Prostate gland (tissue), 2 donors: Measurements from ENCODE around the gene TRPT1. TPM values are rescaled to one million over a fixed set of nuclear protein-coding genes. Genes with fewer than 3 reads are reported as not detected.
A peak's percentile ranks its signal among the peaks of the same experiment; 100 is the strongest.

Source experiments
- DNase-seq: peaks from one replicate; pipeline ENCODE4 v3.0.0-alpha.2; 2019; ENCODE audit warnings: low spot score
- H3K27ac ChIP-seq, 2 donors: fragments of 200-600 bp; sonication (generic); 2 replicates each; pipeline ENCODE4 v1.5.1; 2017 to 2019
- H3K27me3 ChIP-seq: fragments of 200-600 bp; sonication (generic); replicated peaks from 2 replicates; pipeline ENCODE4 v1.5.1; 2019; ENCODE audit not compliant: insufficient read depth
- H3K36me3 ChIP-seq, 2 donors: fragments of 200-600 bp; sonication (generic); 1 replicate in 1 of 2; 2 replicates in 1 of 2; pipeline versions ENCODE4 v1.5.1 to v1.8.1; 2017 to 2019
- H3K4me1 ChIP-seq: fragments of 200-600 bp; sonication (generic); replicated peaks from 2 replicates; pipeline ENCODE4 v1.5.1; 2019
- H3K4me3 ChIP-seq, 2 donors: fragments of 200-600 bp; sonication (generic); 2 replicates each; pipeline ENCODE4 v1.5.1; 2017 to 2019
- H3K9me3 ChIP-seq: fragments of 200-600 bp; sonication (generic); 2 replicates; pipeline ENCODE4 v1.5.1; 2017
- CTCF ChIP-seq, 4 experiments: fragments of 200-600 bp in 2 of 4; fragments of 450-650 bp in 2 of 4; sonication (generic) in 2 of 4; IDR thresholded peaks; 1 replicate in 3 of 4; 2 replicates in 1 of 4; pipeline ENCODE4 v1.5.1; 2016 to 2019; ENCODE audit warnings: antibody characterized with exemption in 4 of 4, mild to moderate bottlenecking in 2 of 4, moderate library complexity in 2 of 4
- POLR2A ChIP-seq: fragments of 450-650 bp; IDR thresholded peaks from one replicate; pipeline ENCODE4 v1.6.1; 2016; ENCODE audit warnings: antibody characterized with exemption, mild to moderate bottlenecking
- POLR2AphosphoS5 ChIP-seq: sonication (generic); formaldehyde crosslinking; IDR thresholded peaks from one replicate; pipeline ENCODE4 v1.6.1; 2017; ENCODE audit warnings: antibody characterized with exemption
- WGBS: methylation state at CpG from one replicate; pipeline ENCODE4 v1.1.5; 2018; 5-methylcytosine and 5-hydroxymethylcytosine counted together
- intact Hi-C: fragments of 100-400 bp; cut with DNase I; formaldehyde crosslinking; loops from one replicate; pipeline ENCODE4 v1.14.2; 2022
- total RNA-seq, 2 donors: library from RNA; depleted of rRNA; stranded (reverse); fragments of >200 nt; gene quantifications; one replicate each; pipeline ENCODE4 v1.1.0, GENCODE V29; 2016

Gene TRPT1
- total RNA-seq, 2 donors from 2014 or later: 63.6 to 87.7 TPM

GRCh38 chr11:64238999-64239398 lies 13.0 kb upstream of the TRPT1 start:
- DNase-seq: no peak
- Histone ChIP-seq H3K27ac (peak overlapping the region in 1 of 2 donors; percentile 72), H3K9me3 (no peaks in the 10 kb centered on the region), H3K4me1 (peaks cover 18% of the 10 kb centered on the region), H3K4me3 (no peak overlapping the region), H3K36me3 (no peaks in the 10 kb centered on the region), H3K27me3 (no peaks in the 10 kb centered on the region)
- WGBS: 89% methylated on average over 5 of the region's 5 CpGs
- TF ChIP-seq CTCF (IDR thresholded peaks at IDR 0.05) (no peak), POLR2A (no peak), POLR2AphosphoS5 (no peak)
- intact Hi-C loops: no loop called here

- intact Hi-C loops: no loop called here
- H3K4me3 ChIP-seq: no peak overlapping the region
- no peaks in the 10 kb centered on the region for H3K9me3 ChIP-seq
- TF ChIP-seq CTCF (IDR thresholded peaks at IDR 0.05): no peak
- no peak for TF ChIP-seq POLR2A
- no peak for TF ChIP-seq POLR2AphosphoS5
- no peak for DNase-seq
- no peaks in the 10 kb centered on the region for H3K36me3 ChIP-seq
- H3K27ac ChIP-seq: peak overlapping the region; percentile 52 to 72
- WGBS: 81% methylated on average over 9 of the region's 9 CpGs
- H3K27me3 ChIP-seq: no peaks in the 10 kb centered on the region
- peaks cover 24% of the 10 kb centered on the region for H3K4me1 ChIP-seq
These were observed 12.1 kb upstream of the TRPT1 start for GRCh38 chr11:64238076-64238475.

GRCh38 chr11:64237484-64237951 lies 11.5 kb upstream of the TRPT1 start:
- intact Hi-C loops: loop anchor here (1.0 kb wide), 1 partner anchor 10 kb away; no protein-coding TSS in a partner anchor
- TF ChIP-seq POLR2AphosphoS5: peak; percentile 97
- TF ChIP-seq CTCF (IDR thresholded peaks at IDR 0.05): peak in 2 of 4 experiments; percentile 40 to 42
- no peak for TF ChIP-seq POLR2A
- H3K36me3 ChIP-seq: no peaks in the 10 kb centered on the region
- peak; percentile 95 for DNase-seq
- H3K4me3 ChIP-seq: no peak overlapping the region
- no peaks in the 10 kb centered on the region for H3K9me3 ChIP-seq
- WGBS: 34% methylated on average over 12 of the region's 12 CpGs
- peaks cover 20% of the 10 kb centered on the region for H3K4me1 ChIP-seq
- peak overlapping the region; percentile 52 to 72 for H3K27ac ChIP-seq
- no peaks in the 10 kb centered on the region for H3K27me3 ChIP-seq

GRCh38 chr11:64235437-64236161 lies 9.6 kb upstream of the TRPT1 start:
- Histone ChIP-seq H3K36me3 (no peaks in the 10 kb centered on the region), H3K4me1 (peaks cover 20% of the 10 kb centered on the region), H3K4me3 (peak overlapping the region; percentile 69 to 75), H3K27ac (peak overlapping the region; percentile 82 to 86), H3K9me3 (no peaks in the 10 kb centered on the region), H3K27me3 (no peaks in the 10 kb centered on the region)
- no peak for DNase-seq
- 77% methylated on average over 12 of the region's 12 CpGs for WGBS
- intact Hi-C loops: no loop called here
- TF ChIP-seq POLR2A: no peak
- TF ChIP-seq CTCF (IDR thresholded peaks at IDR 0.05): no peak
- TF ChIP-seq POLR2AphosphoS5: no peak
